Measurements from ENCODE around the gene GET3. TPM values are rescaled to one million over a fixed set of nuclear protein-coding genes. Genes with fewer than 3 reads are reported as not detected.

GET3 gene
- total and polyA plus RNA-seq, 2 donors (not counting 1 experiment from before 2014, with no cell fraction given) = 37.2 to 61.7 TPM

GRCh38 chr19:12695514-12695913 is 41.8 kb upstream of the GET3 start:
- Histone ChIP-seq H2AFZ (ENCODE audit: insufficient read depth, low read depth, low read length, poor library complexity, severe bottlenecking) (peak overlapping the region; percentile 90), H3K4me1 (ENCODE audit: control insufficient read depth in 2 of 2, insufficient read depth in 2 of 2, low read length in 2 of 2) (peaks cover 13 to 17% of the 10 kb centered on the region in 2 donors)
- WGBS (ENCODE audit: insufficient coverage) = 100% methylated on average over 1 of the region's 1 CpG

DNA sequence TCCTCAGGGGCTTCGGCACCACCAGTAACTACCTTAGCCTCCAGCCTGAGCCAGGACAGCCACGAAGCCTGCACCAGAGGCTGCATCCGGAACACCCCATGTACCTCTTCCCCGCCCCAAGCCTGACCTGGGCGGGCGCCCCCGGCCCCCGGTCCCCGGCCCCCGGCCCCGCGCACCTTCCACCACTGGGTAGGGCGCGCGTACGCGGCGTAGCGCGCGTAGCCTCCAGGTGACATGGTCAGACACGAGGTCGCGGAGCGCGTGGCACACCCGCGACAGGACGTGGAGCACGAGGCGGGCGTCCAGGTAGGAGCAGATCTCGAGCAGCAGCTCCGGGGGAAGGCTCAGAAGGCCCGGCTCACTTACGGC is 41.3 kb upstream of the GET3 start:
- TF ChIP-seq EZH2 (IDR thresholded peaks at IDR 0.05; ENCODE audit: borderline replicate concordance, insufficient read depth, low read depth, low read length, poor library complexity, severe bottlenecking) = no peak
- TF ChIP-seq, protein P1, sequence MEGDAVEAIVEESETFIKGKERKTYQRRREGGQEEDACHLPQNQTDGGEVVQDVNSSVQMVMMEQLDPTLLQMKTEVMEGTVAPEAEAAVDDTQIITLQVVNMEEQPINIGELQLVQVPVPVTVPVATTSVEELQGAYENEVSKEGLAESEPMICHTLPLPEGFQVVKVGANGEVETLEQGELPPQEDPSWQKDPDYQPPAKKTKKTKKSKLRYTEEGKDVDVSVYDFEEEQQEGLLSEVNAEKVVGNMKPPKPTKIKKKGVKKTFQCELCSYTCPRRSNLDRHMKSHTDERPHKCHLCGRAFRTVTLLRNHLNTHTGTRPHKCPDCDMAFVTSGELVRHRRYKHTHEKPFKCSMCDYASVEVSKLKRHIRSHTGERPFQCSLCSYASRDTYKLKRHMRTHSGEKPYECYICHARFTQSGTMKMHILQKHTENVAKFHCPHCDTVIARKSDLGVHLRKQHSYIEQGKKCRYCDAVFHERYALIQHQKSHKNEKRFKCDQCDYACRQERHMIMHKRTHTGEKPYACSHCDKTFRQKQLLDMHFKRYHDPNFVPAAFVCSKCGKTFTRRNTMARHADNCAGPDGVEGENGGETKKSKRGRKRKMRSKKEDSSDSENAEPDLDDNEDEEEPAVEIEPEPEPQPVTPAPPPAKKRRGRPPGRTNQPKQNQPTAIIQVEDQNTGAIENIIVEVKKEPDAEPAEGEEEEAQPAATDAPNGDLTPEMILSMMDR (IDR thresholded peaks at IDR 0.05) = no peak
- Mint-ChIP-seq H3K27ac (peak overlapping the region; percentile 98), H3K4me1 (peaks cover 10% of the 10 kb centered on the region), H3K9me3 (ENCODE audit: insufficient read depth) (no peaks in the 10 kb centered on the region), H3K4me3 (peak overlapping the region; percentile 94), H3K27me3 (no peaks in the 10 kb centered on the region)
- DNase-seq = no peak
- Histone ChIP-seq H3K36me3 (replicated peaks in 1 of 2; ENCODE audit: control extremely low read depth in 1 of 2, control insufficient read depth in 1 of 2, extremely low read depth in 1 of 2, insufficient read depth in 2 of 2, low read length in 1 of 2) (peaks cover 0 to 4% of the 10 kb centered on the region in 2 experiments), H2AFZ (ENCODE audit: insufficient read depth, low read depth, low read length, poor library complexity, severe bottlenecking) (peak overlapping the region; percentile 90), H3K27me3 (replicated peaks in 1 of 4; ENCODE audit: control extremely low read depth in 1 of 4, control insufficient read depth in 3 of 4, insufficient read depth in 4 of 4, low read length in 3 of 4) (no peaks in the 10 kb centered on the region), H3K9me3 (ENCODE audit: control extremely low read depth in 1 of 3, control insufficient read depth in 2 of 3, insufficient read depth in 1 of 3, low read length in 2 of 3) (no peaks in the 10 kb centered on the region), H3K9ac (ENCODE audit: low read length) (peak overlapping the region; percentile 79), H3K27ac (ENCODE audit: low read length in 2 of 2) (peak overlapping the region; percentile 85 to 93), H3K4me1 (ENCODE audit: control insufficient read depth in 2 of 2, insufficient read depth in 2 of 2, low read length in 2 of 2) (peaks cover 13 to 17% of the 10 kb centered on the region in 2 donors), H3K4me3 (ENCODE audit: control extremely low read depth in 1 of 5, extremely low read depth in 1 of 5, insufficient read depth in 1 of 5, low read depth in 2 of 5, low read length in 4 of 5) (peak overlapping the region in 4 of 5 experiments; percentile 64 to 88 (median 79)), H4K20me1 (ENCODE audit: control insufficient read depth, insufficient read depth, low read length, poor library complexity, severe bottlenecking) (no peaks in the 10 kb centered on the region), H3K4me2 (replicated peaks; ENCODE audit: low read depth, low read length, poor library complexity, severe bottlenecking) (peak overlapping the region; percentile 99), H3K79me2 (ENCODE audit: control insufficient read depth, insufficient read depth, low read length) (no peaks in the 10 kb centered on the region)
- intact Hi-C loops (cut with micrococcal nuclease) = loop anchor here (1.0 to 2.0 kb wide), 5 partner anchors 15 to 1191 kb away; partner anchors contain the start of genes DHPS, GET3, TNPO2 and ZNF653
- ChIA-PET POLR2A (interaction anchor here (0.6 to 2.6 kb wide), 8 partner anchors 14 to 242 kb away, joined by 3 to 12 read pairs (median 6); partner anchors contain the start of genes CALR, DHPS and RTBDN), CTCF (interaction anchor here (0.5 to 3.5 kb wide), 5 partner anchors 15 to 132 kb away, joined by 3 to 16 read pairs (median 6); no protein-coding TSS in a partner anchor)
- no peak for ATAC-seq (ENCODE audit: low read depth)
- WGBS (ENCODE audit: insufficient coverage) = 4% methylated on average over 36 of the region's 36 CpGs

More at GRCh38 chr19:12695514-12695913, 41.8 kb upstream of the GET3 start:
- H3K9ac ChIP-seq (ENCODE audit: low read length) = peak overlapping the region; percentile 79
- H3K9me3 ChIP-seq (ENCODE audit: control extremely low read depth in 1 of 3, control insufficient read depth in 2 of 3, insufficient read depth in 1 of 3, low read length in 2 of 3) = no peaks in the 10 kb centered on the region
- ChIA-PET POLR2A (interaction anchor here (1.1 to 2.6 kb wide), 3 partner anchors 14 to 93 kb away, joined by 3 to 12 read pairs (median 8); partner anchors contain the start of gene DHPS), CTCF (interaction anchor here (0.6 to 3.5 kb wide), 5 partner anchors 18 to 131 kb away, joined by 3 to 16 read pairs (median 4); no protein-coding TSS in a partner anchor)
- H3K4me1 Mint-ChIP-seq = peaks cover 10% of the 10 kb centered on the region
- TF ChIP-seq EZH2 (IDR thresholded peaks at IDR 0.05; ENCODE audit: borderline replicate concordance, insufficient read depth, low read depth, low read length, poor library complexity, severe bottlenecking) = no peak
- TF ChIP-seq, protein P1 (IDR thresholded peaks at IDR 0.05) = no peak
- no peaks in the 10 kb centered on the region for H4K20me1 ChIP-seq (ENCODE audit: control insufficient read depth, insufficient read depth, low read length, poor library complexity, severe bottlenecking)
- peak overlapping the region; percentile 81 for H3K4me3 Mint-ChIP-seq
- intact Hi-C loops (cut with micrococcal nuclease) = no loop called here
- no peaks in the 10 kb centered on the region for H3K9me3 Mint-ChIP-seq (ENCODE audit: insufficient read depth)
- H3K79me2 ChIP-seq (ENCODE audit: control insufficient read depth, insufficient read depth, low read length) = no peaks in the 10 kb centered on the region
- peak overlapping the region in 2 of 5 experiments; percentile 76 to 82 for H3K4me3 ChIP-seq (ENCODE audit: control extremely low read depth in 1 of 5, extremely low read depth in 1 of 5, insufficient read depth in 1 of 5, low read depth in 2 of 5, low read length in 4 of 5)
- ATAC-seq (ENCODE audit: low read depth) = no peak
- peak overlapping the region; percentile 99 for H3K4me2 ChIP-seq (replicated peaks; ENCODE audit: low read depth, low read length, poor library complexity, severe bottlenecking)
- no peaks in the 10 kb centered on the region for H3K36me3 ChIP-seq (replicated peaks in 1 of 2; ENCODE audit: control extremely low read depth in 1 of 2, control insufficient read depth in 1 of 2, extremely low read depth in 1 of 2, insufficient read depth in 2 of 2, low read length in 1 of 2)
- H3K27ac Mint-ChIP-seq = peak overlapping the region; percentile 78
- H3K27ac ChIP-seq (ENCODE audit: low read length in 2 of 2) = no peak overlapping the region
- no peak for DNase-seq
- no peaks in the 10 kb centered on the region for H3K27me3 Mint-ChIP-seq
- H3K27me3 ChIP-seq (replicated peaks in 1 of 4; ENCODE audit: control extremely low read depth in 1 of 4, control insufficient read depth in 3 of 4, insufficient read depth in 4 of 4, low read length in 3 of 4) = no peaks in the 10 kb centered on the region
